HuH-7 (cell line): Measurements from ENCODE around the gene AIM2.
A peak's percentile ranks its signal among the peaks of the same experiment; 100 is the strongest.
"Not testable (repeated sequence)": the region's sequence is repeated elsewhere in the genome, so short reads cannot be mapped to it uniquely, and the experiment has no call there.

Experiments used
- DNase-seq: peaks from one replicate; pipeline ENCODE4 v3.0.0; 2011; ENCODE audit warnings: low spot score

The AIM2 gene

GRCh38 chr1:159079525-159079924 lies 3.0 kb upstream of the AIM2 start:
- DNase-seq, result no peak

GRCh38 chr1:159077120-159077961 lies 775 bp upstream of the AIM2 start:
- no peak for DNase-seq

GRCh38 chr1:159071970-159072582 lies 4.5 kb downstream of the AIM2 start:
- DNase-seq, result peak; percentile 22

- DNase-seq, result no peak
Measured at GRCh38 chr1:159068886-159069285, 7.7 kb downstream of the AIM2 start.

GRCh38 chr1:159067699-159068621 lies 8.6 kb downstream of the AIM2 start:
- DNase-seq, result no peak

GRCh38 chr1:159066108-159066507 lies 10.5 kb downstream of the AIM2 start:
- no peak for DNase-seq

- no peak for DNase-seq
Measured at GRCh38 chr1:159065106-159065505, 11.5 kb downstream of the AIM2 start.

- no peak for DNase-seq
Measured at GRCh38 chr1:159058751-159059150, 17.8 kb downstream of the AIM2 start.

GRCh38 chr1:159056069-159056698 lies 20.4 kb downstream of the AIM2 start:
- no peak for DNase-seq

GRCh38 chr1:159055181-159055641 lies 21.4 kb downstream of the AIM2 start:
- DNase-seq, result no peak

GRCh38 chr1:159054427-159054826 lies 22.1 kb downstream of the AIM2 start:
- DNase-seq, result no peak

- DNase-seq, result no peak
Measured at GRCh38 chr1:159051436-159051835, 25.1 kb downstream of the AIM2 start.

GRCh38 chr1:159046486-159046885 lies 30.1 kb downstream of the AIM2 start:
- DNase-seq, result not testable (repeated sequence)

- no peak for DNase-seq
Measured at GRCh38 chr1:159040893-159041724, 35.5 kb downstream of the AIM2 start.

- no peak for DNase-seq
Measured at GRCh38 chr1:159040206-159040605, 36.4 kb downstream of the AIM2 start.

- no peak for DNase-seq
Measured at GRCh38 chr1:159030877-159031447, 45.6 kb downstream of the AIM2 start.

- no peak for DNase-seq
Measured at GRCh38 chr1:159030311-159030710, 46.3 kb downstream of the AIM2 start.

- DNase-seq, result not testable (repeated sequence)
Measured at GRCh38 chr1:159026841-159027240, 49.7 kb downstream of the AIM2 start.

GRCh38 chr1:159025043-159025442 lies 51.5 kb downstream of the AIM2 start:
- DNase-seq, result no peak

- DNase-seq, result no peak
Measured at GRCh38 chr1:159023723-159024122, 52.8 kb downstream of the AIM2 start.
